CD4-positive, alpha-beta T cell treated with Interleukin-17A for 1 hour (primary cell): ENCODE data around the gene SPATA9.
A peak's percentile ranks its signal among the peaks of the same experiment; 100 is the strongest.
"Not testable (repeated sequence)": the region's sequence is repeated elsewhere in the genome, so short reads cannot be mapped to it uniquely, and the experiment has no call there.

ENCODE experiments used
- DNase-seq: peaks from one replicate; pipeline ENCODE4 v3.0.0-alpha.2; 2020

SPATA9 gene

DNA sequence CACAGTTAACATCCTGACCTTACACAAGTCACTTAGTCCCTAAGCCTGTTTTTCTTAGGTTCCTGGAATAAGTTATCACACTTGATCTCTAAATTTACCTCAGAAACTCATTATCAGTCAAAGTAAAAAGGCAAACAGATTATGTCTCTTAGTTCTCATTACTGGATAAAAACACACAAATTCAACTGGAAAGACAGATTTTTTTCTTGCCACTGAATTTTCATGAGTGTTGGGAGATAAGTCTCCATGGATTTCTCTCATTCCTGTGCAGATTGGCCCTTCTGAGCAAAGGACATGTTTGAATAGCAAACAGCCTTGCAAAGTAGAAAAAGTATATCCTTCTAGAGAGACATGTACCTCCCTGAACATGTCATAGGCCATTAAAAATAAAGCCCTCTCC is 10.2 kb downstream of the SPATA9 start:
- no peak for DNase-seq

DNA sequence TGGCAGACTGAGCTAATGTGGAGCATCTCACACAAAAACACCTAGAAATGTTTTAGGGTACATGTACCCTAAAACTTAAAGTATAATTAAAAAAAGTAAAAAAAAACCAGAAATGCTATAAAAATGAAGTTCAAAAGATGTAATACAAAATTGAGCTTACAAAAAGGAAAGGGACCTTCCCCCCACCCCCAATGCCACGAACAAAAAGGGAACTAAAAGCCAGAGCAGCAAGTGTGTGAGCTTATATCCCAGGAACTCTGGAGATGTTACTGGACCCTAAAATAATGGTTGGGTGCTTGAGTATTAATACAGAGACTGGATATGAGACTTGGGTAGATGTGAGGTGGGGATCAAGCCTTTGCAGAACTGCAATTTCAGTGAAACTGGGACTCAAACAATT is 11.0 kb downstream of the SPATA9 start:
- no peak for DNase-seq

DNA sequence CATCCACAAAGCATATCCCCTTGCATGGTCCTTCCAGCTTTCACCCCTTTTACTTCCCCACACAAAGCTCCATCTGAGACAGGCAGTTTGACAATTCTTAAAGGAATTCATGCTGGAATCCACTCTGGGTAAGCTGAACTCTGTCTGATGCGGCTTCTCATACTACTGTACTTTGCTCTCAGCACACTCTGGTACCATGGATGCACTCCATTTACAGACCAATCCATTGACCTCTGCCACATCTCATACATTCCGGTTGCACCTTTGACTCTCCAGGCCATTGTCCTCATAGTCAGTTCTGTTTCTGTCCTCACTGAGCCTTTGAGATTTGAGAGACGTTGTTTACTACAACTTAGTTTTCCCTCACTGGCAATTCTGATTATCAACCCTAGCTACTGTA is 12.2 kb downstream of the SPATA9 start:
- no peak for DNase-seq

DNA sequence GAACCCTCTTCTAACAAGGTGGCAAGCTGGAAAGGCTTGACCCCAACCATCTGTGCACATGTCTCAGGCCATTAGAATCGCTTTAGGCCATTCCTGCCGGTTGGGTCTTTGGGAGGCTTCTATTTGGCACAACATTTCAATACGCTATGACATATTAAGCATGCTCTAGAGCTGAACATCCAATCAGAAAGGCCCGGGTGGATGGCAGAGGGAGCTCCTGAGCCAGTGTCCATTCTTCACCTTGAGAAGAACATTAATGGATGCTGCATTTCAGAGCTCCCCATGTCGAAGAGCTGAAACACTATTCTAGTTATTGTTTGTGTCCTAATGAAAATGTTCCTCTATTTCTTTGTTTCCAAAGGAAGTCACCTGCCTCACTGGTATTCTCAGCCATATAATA is 12.8 kb downstream of the SPATA9 start:
- no peak for DNase-seq

DNA sequence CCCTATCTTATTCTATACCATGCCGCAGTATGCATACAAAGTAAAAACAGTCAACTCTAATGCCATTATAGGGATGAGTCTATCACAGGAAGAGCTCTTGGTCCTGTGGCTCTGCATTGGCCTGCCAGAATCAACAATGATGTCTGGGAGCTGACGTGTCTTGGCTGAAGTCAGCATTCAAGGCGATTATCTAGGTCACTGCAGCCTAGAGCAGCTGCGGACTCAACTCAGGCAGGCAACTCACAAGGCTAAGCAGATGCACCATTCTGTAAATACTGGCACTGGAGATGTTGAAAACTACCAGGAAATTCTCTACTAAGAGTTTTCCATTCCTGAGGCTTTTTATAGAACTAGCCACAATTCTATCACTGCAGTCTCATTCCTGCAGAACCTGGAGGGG is 13.3 kb downstream of the SPATA9 start:
- DNase-seq: no peak

DNA sequence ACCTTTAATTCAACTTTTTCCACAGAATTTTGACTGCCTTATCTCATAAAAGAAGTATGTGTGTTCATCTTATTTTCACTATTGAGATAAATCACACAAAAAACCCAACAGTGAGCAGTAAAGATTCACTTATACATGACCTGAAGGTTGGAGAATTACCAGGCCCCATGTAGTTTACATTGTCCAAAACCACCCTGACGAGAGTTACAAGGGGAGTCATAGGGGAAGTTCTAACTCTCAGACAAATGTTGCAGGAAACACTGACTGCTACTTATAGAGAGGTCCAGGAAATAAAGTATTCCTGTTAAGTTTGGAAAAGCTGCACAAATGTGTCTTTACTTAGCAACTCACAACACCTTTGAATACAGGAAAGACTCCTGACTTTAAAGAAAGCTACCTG is 14.1 kb downstream of the SPATA9 start:
- no peak for DNase-seq

DNA sequence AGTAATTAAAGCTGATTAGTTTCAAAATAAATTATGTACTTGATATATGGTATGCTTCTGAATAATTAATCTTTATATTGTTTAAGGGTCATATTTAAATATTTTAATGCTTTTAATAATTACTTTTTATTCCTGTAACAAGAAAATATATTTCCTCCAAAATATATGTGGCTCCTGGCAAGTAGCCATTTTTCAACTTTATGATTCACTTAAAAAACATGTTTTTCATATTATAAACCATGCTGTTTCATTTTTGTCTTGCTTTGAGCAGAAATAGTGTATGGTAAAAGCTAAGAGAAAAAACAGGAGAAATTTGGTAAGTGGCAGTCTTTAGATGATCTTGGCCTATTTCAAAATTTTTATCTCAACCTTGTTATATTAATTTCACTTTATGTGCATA is 14.6 kb downstream of the SPATA9 start:
- DNase-seq: no peak

DNA sequence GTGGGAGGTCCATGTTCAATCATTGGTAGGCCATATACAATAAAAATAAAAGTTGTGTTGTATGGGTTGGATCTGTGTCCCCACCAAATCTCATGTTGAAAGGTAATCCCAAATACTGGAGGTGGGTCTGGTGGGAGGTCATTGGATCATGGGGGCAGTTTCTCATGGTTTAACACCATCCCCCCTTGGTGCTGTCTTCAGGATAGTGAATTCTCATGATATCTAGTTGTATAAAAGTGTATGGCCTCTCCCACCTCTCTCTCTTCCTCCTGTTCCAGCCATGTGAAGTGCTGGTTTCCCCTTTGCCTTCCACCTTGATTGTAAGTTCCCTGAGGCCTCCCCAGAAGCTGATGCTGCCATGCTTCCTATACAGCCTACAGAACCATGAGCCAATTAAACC is 15.1 kb downstream of the SPATA9 start:
- no peak for DNase-seq

DNA sequence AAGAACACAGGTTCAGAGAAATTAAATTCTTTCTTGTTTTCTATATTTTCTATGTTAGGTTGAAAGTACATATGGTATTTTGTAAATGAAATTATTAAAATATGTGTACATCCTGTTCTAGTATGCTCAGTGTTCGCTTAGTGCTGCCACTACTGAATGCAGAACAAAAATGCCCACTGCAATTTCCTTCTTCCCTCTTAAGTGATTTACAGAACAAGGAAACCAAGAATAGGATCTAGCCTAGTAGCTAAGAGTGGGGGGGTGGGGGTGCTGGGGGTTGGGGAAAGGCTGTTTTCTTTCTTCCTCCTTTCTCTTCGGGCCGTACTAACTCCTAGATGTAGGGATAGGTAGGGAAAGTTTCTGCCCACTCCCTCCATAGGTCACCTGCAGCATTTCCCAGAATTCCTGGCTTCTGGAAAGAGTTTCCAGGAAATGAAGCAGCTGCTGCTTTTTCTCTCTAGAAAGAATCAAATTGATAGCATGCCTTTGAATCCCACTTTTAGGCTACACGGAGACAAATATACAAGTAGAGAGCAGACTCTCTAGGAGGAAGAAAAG is 15.7 kb downstream of the SPATA9 start:
- DNase-seq: no peak

DNA sequence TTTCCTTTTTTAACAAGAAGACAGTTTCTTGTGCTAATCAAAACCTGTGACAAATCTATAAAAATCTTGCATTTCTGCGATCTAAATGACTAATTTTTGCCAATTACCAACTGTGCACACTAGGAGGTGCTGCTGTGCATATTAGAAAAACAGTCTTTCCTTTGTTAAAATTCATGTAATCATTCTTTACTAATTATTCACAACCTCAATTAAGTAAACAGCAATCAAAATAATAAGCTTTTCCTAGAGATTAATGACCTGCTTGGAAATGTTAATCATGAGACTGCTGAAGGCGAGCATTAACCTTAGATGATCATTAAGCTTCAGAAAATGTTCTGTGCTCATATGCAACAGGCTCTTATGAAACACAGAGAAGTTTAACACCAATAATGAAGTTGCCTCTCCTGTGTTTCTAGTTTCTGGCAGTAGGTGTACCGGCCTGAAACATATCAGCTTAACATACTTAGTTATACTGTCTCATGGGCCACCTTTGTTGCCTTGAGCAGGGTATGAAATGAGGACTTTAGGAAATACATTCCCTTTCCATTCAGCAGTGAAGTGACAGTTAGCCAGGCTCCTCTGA is 18.5 kb downstream of the SPATA9 start:
- DNase-seq: peak; percentile 59

DNA sequence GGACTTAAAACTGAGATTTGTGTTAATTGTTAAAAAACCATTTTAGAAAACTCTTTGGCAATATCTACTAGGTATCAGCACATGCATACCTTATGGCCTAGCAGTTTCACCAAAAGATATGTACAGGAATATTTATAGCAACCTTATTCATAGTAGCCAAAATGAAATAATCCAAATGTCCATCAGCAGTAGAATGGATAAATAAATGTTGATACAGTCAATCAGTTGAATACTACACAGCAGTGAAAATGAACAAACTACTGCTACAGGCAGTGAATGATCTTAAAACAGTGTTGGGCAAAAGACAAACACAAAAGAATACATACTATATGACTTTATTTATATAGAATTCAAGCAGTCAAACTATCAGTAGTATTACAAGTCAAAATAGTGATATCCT is 19.8 kb downstream of the SPATA9 start:
- DNase-seq: no peak

DNA sequence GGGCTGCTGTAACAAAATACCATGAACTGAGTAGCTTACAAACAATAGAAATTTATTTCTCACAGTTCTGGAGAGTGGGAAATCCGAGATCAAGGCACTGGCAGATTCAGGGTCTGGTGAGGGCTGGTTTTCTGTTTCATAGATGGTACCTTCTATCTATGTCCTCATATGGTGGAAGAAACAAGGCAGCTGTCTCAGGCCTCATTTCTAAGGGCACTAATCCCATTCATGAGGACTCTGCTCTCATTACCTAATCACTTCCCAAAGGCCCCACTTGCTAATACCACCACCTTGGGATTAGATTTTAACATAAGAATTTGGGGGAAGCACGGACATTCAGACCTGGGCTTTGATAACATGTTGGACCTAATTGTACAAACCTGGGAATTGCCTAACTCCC is 22.7 kb downstream of the SPATA9 start:
- no peak for DNase-seq

DNA sequence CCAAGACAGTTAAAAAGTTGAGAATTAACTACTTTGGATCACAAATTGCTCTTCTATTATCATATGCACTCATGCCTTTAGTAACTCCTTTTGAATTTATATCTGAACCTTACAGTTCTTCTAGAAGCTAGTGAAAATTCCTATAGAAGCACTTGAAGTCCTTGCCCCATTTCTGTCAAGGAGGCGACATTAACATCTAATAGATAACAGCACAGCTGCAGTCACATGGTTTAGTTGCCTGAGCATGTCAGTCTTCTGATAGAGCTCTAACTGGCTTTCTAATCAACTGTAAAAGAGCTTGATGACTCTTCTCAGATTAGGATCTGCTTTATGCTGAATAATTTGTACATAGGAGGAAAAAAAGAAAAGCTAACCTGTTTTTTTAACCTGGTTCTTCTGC is 27.2 kb downstream of the SPATA9 start:
- DNase-seq: no peak

DNA sequence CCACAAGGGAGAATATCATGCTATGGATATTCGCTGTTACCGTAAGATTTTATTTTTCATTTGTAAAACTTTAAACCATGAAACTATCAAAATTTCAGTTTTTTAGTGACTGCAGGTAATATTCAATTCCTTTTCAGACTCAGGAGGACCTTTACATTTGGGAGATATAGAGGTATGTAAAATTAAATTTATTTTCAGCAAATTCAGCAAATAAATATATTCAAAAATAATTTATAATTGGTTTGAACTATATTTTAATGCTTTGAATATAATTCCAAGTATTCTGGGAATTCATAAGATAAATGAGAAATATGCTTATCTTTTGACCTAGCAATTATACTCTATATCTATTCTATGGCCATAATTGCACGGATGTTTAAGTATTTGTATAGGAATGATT is 28.6 kb downstream of the SPATA9 start:
- DNase-seq: no peak

DNA sequence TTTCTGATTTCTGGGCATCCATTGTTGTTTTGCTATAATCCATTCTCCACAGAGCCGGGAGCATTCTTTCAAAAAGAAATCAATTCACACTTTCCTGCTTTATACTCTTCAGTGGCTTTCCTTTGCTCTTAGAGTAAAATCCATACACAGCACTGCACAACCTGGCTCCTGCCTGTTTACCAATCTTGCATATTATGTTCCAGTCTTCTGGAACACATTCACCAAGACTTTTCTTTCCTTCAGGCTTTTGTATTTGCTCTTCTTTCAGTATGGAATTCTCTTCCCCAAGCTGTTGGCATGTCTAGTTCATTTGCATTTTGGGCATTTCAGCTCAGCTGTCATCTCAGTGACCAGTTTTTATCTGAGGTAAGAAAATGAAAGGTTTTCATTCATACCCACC is 29.9 kb downstream of the SPATA9 start:
- DNase-seq: no peak

DNA sequence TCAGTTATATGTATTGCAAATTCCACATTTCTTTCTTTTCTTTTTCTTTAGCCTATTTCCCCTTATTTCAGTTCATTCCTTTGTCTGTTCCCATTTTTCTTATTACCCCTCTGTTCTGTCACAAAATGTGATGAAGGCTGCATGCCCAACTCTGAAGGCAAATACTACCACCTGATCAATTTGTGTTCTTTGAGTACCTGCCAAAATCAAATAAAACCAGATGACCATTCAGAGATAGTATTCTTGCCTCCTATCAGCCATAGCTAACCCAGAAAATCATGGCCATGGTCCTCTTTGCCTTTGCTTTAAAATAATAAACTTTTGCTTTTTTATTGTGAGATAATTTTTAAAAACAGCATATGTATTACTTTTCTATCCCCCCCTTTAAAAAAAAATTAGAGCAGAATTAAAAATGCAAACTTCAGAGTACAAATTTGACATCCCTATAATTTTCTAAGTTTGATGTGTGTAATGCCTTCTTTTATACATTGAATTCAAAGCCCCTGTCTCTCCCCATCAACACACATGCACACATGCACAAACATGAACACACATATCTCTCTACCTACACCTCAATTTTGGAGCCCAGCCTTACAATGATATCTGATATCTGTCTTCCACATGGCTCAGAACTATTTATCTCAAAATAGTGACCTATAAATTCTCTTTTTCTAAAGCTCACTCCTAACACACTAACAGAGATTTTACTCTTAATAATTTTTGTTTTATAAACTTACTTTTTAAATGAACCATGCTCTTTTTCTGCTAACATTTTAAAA is 32.8 kb downstream of the SPATA9 start:
- DNase-seq: no peak

DNA sequence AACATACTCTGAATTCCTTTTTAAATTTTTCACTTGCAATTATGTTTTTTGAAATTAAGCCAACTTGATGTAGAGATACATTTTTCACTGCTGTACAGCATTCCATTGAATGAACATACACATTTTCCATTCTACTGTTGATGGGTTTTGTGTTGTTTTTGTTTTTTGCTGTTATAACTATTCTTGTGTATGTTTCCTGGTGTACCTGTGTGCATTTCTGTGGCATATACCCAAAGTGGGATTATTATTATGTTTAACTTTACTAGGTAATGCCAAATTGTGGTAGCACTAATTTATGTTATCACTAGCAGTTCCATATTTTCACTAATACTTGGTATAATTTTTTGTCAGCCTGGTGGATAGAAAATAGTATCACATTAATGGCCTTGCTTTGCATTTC is 33.5 kb downstream of the SPATA9 start:
- no peak for DNase-seq

DNA sequence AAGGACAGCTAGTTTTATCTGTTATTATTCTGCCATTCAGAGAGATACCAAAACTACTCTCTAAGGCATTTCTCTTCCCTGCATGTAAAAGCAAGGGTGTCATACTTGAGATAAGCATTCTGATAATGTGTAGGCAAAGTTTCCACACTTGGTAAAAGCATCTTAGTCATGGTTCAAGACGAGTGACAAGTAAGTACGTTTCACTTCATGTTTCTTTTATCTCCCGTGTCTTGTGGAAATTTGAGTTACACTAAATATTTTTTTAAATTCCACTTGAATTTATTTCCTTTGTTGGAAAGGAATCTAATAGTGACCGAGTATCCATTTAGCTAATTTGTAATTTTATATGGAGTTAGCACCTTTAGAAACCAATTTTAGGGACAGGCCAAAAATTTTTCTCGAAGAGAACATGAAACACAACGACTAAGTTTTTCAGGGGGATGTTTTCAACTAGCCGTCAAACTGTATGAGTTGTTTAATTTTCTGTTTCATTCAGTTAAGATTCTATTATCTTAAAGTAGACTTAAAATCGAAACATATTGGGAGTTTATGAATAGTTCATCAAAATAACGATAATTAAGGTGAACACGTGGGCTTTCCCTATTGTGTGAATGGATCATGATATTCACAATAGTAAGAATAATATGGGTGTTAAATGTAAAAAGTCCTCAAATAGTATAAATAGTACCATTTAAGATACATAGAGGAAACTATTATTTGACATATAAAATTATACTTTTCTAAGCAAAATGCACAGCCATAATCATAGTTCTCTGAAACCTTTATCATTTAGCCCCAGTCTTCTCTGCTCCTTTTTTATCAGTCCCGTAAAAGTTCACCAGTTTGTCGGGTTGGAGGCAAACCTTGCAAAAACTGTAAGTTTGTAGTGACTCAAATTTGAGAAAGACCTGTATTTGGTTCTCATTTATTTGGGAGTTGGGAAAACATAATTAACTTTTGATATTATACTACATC is 34.6 kb downstream of the SPATA9 start:
- peak; percentile 10 for DNase-seq

DNA sequence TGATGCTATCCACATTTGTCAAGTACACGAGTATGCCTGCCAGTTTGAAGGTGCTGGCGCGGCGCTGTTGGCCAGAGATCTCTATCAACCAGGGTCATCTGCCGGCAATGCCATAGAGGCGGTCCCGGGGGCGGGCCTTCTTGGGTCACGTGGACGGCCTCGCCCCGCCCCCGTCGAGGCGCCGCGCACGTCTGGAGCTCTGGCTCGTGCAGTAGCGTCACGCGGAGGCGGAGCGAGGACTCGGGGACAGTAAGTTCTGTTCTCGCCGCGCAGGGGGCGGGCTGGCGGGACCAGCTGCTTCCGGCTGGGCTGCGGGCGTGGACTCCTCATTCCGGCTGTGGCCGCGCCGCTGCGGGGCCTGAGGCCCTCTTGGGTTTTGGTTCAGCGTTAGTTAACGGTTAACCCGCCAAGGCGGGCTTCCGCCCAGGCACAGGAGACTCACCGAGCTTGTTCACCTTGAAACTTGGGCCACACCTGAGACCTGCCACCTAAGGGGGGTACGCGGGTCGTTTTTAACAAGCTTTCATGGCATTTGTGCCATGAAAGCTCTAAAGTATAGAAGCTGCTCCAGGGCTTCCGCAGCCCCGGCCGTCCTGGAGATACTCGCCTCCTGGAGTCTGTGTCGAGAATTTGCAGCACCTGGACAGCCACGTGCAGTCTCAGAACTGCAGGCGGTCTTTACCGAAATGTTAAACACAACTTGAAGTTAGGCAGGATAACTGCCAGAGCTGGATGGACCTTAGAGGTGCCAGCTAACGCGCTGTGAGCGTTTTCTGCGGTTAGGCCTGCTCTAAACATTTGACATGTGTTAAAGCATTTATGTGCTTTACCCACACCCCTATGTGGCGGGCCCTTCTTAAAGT is 36.0 kb downstream of the SPATA9 start, which contains the start of gene RFESD:
Gene RFESD (plus strand): TSS at position 209 of the 863 bp plus-strand sequence. CDS start 5,495 bp downstream, outside the sequence.
- peak; percentile 94 for DNase-seq

DNA sequence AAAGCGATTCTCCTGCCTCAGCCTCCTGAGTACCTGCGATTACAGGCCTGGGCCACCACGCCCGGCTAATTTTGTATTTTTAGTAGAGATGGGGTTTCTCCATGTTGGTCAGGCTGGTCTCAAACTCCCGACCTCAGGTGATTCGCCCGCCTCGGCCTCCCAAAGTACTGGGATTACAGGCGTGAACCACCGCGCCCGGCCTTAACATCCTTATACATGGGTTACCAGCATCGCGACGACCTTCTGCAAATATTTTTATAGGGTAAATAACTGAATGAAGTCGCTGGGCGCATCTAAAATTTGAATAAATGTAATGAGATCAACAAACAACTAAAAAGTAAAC is 36.6 kb downstream of the SPATA9 start:
- DNase-seq: not testable (repeated sequence)

DNA sequence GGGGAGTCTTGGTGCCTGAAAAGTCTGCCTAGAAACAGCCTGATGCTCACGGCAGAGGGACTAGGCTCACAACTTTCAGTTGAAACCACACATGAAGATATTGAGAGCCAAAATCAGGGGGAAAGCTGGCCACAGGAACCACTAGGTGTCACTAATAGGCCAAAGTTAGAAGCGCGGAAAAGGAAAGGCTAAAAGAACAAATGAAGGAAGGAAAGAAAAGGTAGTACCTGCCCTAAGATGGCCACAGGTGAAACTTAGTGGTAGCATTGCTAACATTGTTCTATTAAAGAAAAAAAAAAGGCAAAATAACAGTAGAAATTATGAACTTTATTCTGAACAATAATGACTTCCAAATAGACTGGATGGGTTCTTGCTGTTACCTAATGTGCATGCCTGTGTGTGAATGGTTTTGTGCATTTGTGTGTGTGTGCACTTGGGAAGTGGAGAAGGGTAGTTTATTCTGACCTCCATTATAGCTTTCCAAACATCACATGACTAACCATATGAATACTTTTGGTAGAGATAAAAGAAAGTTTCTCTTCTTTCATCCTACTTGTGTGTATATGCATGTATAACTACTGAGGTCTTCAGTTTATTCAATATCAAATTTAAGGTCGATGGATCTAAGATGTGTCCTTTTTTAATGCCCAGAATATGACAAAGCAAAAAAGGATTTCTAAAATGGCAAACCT is 38.3 kb downstream of the SPATA9 start:
- peak; percentile 76 for DNase-seq

DNA sequence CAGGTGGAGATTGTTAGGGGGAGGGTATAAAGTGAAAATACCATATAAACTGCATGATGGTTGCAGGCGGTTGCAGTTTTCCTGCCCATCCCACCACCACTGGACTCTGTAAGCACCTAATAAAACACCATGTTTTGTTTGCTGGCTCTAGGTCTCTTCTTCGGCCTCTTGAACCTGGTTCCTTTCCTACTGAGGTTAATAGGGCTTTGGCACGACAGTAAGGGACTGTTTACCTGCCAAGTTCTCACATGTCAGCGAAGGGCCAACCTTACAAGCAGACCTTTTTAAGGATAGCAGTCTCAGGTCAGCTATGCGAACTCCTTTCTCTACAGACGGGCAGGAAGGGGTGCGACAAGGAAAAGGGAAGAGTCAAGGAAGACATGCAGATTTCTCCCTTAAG is 39.6 kb downstream of the SPATA9 start:
- no peak for DNase-seq
